GM23248 (cell line): ENCODE data around the gene ZNF536. TPM values are rescaled to one million over a fixed set of nuclear protein-coding genes. Genes with fewer than 3 reads are reported as not detected.

Source experiments
- DNase-seq: peaks from one replicate; pipeline ENCODE4 v3.0.0-alpha.2; 2015
- H2AFZ ChIP-seq: fragments of 200-600 bp; sonication (generic); 2 replicates; pipeline ENCODE4 v1.6.1; 2016; ENCODE audit warnings: antibody characterized with exemption
- H3F3A ChIP-seq: fragments of 200-600 bp; sonication (generic); 2 replicates; pipeline ENCODE4 v1.6.1; 2016; ENCODE audit warnings: mild to moderate bottlenecking, antibody characterized with exemption, mixed run types; ENCODE audit not compliant: insufficient read depth
- H3K27ac ChIP-seq: fragments of 200-600 bp; sonication (generic); 2 replicates; pipeline ENCODE4 v1.5.1; 2016; ENCODE audit warnings: mild to moderate bottlenecking
- H3K27me3 ChIP-seq: fragments of 200-600 bp; sonication (generic); replicated peaks from 2 replicates; pipeline ENCODE4 v1.6.1; 2016; ENCODE audit warnings: mild to moderate bottlenecking; ENCODE audit not compliant: insufficient read depth
- H3K36me3 ChIP-seq: fragments of 200-600 bp; sonication (generic); 2 replicates; pipeline ENCODE4 v1.6.1; 2016; ENCODE audit warnings: low read depth, mild to moderate bottlenecking
- H3K4me1 ChIP-seq: fragments of 200-600 bp; sonication (generic); 2 replicates; pipeline ENCODE4 v1.6.1; 2016; ENCODE audit warnings: mild to moderate bottlenecking; ENCODE audit not compliant: insufficient read depth
- H3K4me2 ChIP-seq: fragments of 200-600 bp; sonication (generic); one replicate; pipeline ENCODE4 v1.6.1; 2016; ENCODE audit warnings: mild to moderate bottlenecking; ENCODE audit not compliant: unreplicated experiment
- H3K4me3 ChIP-seq: fragments of 200-600 bp; sonication (generic); 2 replicates; pipeline ENCODE4 v1.5.1; 2016; ENCODE audit warnings: mild to moderate bottlenecking
- H3K79me2 ChIP-seq: fragments of 200-600 bp; sonication (generic); 2 replicates; pipeline ENCODE4 v1.6.1; 2016; ENCODE audit warnings: mild to moderate bottlenecking; ENCODE audit not compliant: insufficient read depth
- H3K9ac ChIP-seq: fragments of 200-600 bp; sonication (generic); 2 replicates; pipeline ENCODE4 v1.6.1; 2016; ENCODE audit warnings: mild to moderate bottlenecking
- H3K9me2 ChIP-seq: fragments of 200-600 bp; sonication (generic); 2 replicates; pipeline ENCODE4 v1.6.1; 2016; ENCODE audit warnings: mixed run types, mild to moderate bottlenecking, moderate library complexity; ENCODE audit not compliant: insufficient read depth
- H3K9me3 ChIP-seq: fragments of 200-600 bp; sonication (generic); one replicate; pipeline ENCODE4 v1.6.1; 2017; ENCODE audit warnings: low read depth
- H4K20me1 ChIP-seq: fragments of 200-600 bp; sonication (generic); 2 replicates; pipeline ENCODE4 v1.6.0; 2016; ENCODE audit not compliant: insufficient read depth
- EZH2 ChIP-seq: fragments of 200-600 bp; sonication (generic); IDR thresholded peaks from 2 replicates; pipeline ENCODE4 v1.6.1; 2018; ENCODE audit warnings: antibody characterized with exemption, mild to moderate bottlenecking; ENCODE audit not compliant: insufficient read depth, poor library complexity, severe bottlenecking
- EZH2phosphoT487 ChIP-seq: fragments of 200-600 bp; sonication (generic); IDR thresholded peaks from 2 replicates; pipeline ENCODE4 v1.6.1; 2018; ENCODE audit warnings: antibody characterized with exemption, moderate library complexity, mild to moderate bottlenecking, low read depth; ENCODE audit not compliant: insufficient read depth
- WGBS, 2 experiments: methylation state at CpG; one replicate each; pipeline ENCODE4 v1.1.6; 2015 to 2017; ENCODE audit warnings: low lambda C conversion rate in 2 of 2, low coverage in 1 of 2; ENCODE audit errors: missing lambda C conversion rate in 2 of 2; 5-methylcytosine and 5-hydroxymethylcytosine counted together
- in situ Hi-C: fragments of 300-500 bp; cut with MboI; formaldehyde crosslinking; loops from 2 replicates; pipeline ENCODE4 v1.15.0; 2020
- polyA plus RNA-seq: library from polyadenylated mRNA; unstranded; fragments of >200 nt; fragmentation: Nextera tagmentation; extraction: Ambion mirVana; gene quantifications from 2 replicates; pipeline ENCODE4 v1.2.1, GENCODE V29; 2016
- total RNA-seq: library from RNA; depleted of rRNA; stranded (reverse); fragments of >200 nt; shearing (Covaris generic); gene quantifications from 2 replicates; pipeline ENCODE4 v1.2.3, GENCODE V29; 2014

The ZNF536 gene
- total and polyA plus RNA-seq, 2 experiments from 2014 or later = 0.35 to 0.43 TPM

- in situ Hi-C loops = no loop called here
- H3K9me2 ChIP-seq = no peaks in the 10 kb centered on the region
These were observed 62.8 kb downstream of the ZNF536 start for GRCh38 chr19:30434797-30435594.

DNA sequence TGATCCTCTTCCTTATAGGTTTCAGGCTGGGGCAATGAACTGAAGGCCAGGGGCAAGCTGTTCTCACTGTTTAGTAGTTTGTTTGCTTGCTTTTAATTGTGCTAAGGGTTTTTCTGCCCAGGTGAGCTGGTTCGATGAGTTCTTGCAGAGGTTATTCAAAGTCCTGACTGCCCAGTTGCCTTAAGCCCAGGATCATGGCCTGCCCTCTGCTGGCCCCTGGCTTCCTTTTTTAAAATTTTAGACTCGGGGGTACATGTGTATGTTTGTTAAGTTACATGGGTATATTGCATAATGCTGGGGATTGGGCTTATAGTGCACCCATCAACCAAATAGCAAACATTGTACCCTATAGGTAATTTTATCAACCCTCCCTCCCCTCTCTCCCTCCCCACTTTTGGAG is 65.7 kb downstream of the ZNF536 start:
- no peak for TF ChIP-seq EZH2
- no peak for TF ChIP-seq EZH2phosphoT487
- Histone ChIP-seq H3K4me3 (no peak overlapping the region), H3K27ac (no peak overlapping the region), H3K9ac (no peak overlapping the region), H3F3A (no peaks in the 10 kb centered on the region), H3K36me3 (no peaks in the 10 kb centered on the region), H3K4me1 (no peaks in the 10 kb centered on the region), H3K27me3 (no peaks in the 10 kb centered on the region), H3K9me2 (no peaks in the 10 kb centered on the region), H3K9me3 (no peaks in the 10 kb centered on the region), H4K20me1 (no peaks in the 10 kb centered on the region), H3K4me2 (no peak overlapping the region), H3K79me2 (no peaks in the 10 kb centered on the region), H2AFZ (no peak overlapping the region)
- DNase-seq = no peak
- in situ Hi-C loops = no loop called here
- 63 to 75% methylated on average over 2 of the region's 2 CpGs for WGBS, 2 experiments

More at GRCh38 chr19:30434797-30435594, 62.8 kb downstream of the ZNF536 start:
- Histone ChIP-seq H3K9me3 (no peaks in the 10 kb centered on the region), H4K20me1 (no peaks in the 10 kb centered on the region), H2AFZ (no peak overlapping the region), H3K27me3 (no peaks in the 10 kb centered on the region), H3K9ac (no peak overlapping the region), H3K36me3 (no peaks in the 10 kb centered on the region), H3F3A (no peaks in the 10 kb centered on the region), H3K4me2 (no peak overlapping the region), H3K4me1 (no peaks in the 10 kb centered on the region), H3K27ac (no peak overlapping the region), H3K4me3 (no peak overlapping the region), H3K79me2 (no peaks in the 10 kb centered on the region)
- DNase-seq = no peak
- WGBS, 2 experiments = 75 to 79% methylated on average over 4 of the region's 4 CpGs
- TF ChIP-seq EZH2 (no peak), EZH2phosphoT487 (no peak)

GRCh38 chr19:30439310-30439709 is 67.1 kb downstream of the ZNF536 start:
- Histone ChIP-seq H3K27ac (no peak overlapping the region), H3K9ac (no peak overlapping the region), H3K4me1 (no peaks in the 10 kb centered on the region), H4K20me1 (no peaks in the 10 kb centered on the region), H3K36me3 (no peaks in the 10 kb centered on the region), H2AFZ (no peak overlapping the region), H3K4me3 (no peak overlapping the region), H3K9me2 (no peaks in the 10 kb centered on the region), H3K27me3 (no peaks in the 10 kb centered on the region), H3K79me2 (no peaks in the 10 kb centered on the region), H3F3A (no peaks in the 10 kb centered on the region), H3K9me3 (no peaks in the 10 kb centered on the region), H3K4me2 (no peak overlapping the region)
- DNase-seq = no peak
- in situ Hi-C loops = no loop called here
- WGBS, 2 experiments = 55 to 59% methylated on average over 12 of the region's 12 CpGs
- no peak for TF ChIP-seq EZH2phosphoT487
- TF ChIP-seq EZH2 = no peak

DNA sequence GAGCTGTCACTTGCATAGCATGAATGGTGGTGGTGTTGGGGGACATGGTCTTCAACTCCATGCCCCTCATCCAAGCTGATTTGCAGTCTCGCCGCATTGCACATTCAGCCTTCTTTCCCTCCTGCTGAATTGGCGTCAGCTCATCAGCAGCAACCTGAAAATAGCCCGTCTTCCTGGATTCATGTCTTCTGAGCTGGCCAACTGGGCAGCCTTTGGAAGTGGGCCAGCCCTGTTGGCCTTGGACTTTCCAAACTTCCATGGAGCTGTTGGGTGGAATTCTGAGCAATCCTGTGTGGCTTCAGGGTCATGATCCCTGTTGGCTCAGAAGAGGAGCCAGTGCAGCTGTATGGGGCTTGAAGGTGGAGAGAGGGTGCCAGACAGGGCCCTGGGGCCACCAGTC is 68.8 kb downstream of the ZNF536 start:
- no peak for DNase-seq
- in situ Hi-C loops = no loop called here
- Histone ChIP-seq H3K27ac (no peak overlapping the region), H3K4me2 (no peak overlapping the region), H3K36me3 (no peaks in the 10 kb centered on the region), H3K4me1 (no peaks in the 10 kb centered on the region), H3K79me2 (no peaks in the 10 kb centered on the region), H3K4me3 (no peak overlapping the region), H3K9me3 (no peaks in the 10 kb centered on the region), H4K20me1 (no peaks in the 10 kb centered on the region), H3K9me2 (no peaks in the 10 kb centered on the region), H2AFZ (no peak overlapping the region), H3F3A (no peaks in the 10 kb centered on the region), H3K9ac (no peak overlapping the region), H3K27me3 (no peaks in the 10 kb centered on the region)
- TF ChIP-seq EZH2phosphoT487 (no peak), EZH2 (no peak)
- 76 to 86% methylated on average over 4 of the region's 4 CpGs for WGBS, 2 experiments
